Kidney glomerular epithelial cell (primary cell): ENCODE data around the gene CIAO3.

Experiments
- DNase-seq: peaks from one replicate; lab custom pipeline; 2025; lab: John Stamatoyannopoulos, UW

Gene CIAO3

DNA sequence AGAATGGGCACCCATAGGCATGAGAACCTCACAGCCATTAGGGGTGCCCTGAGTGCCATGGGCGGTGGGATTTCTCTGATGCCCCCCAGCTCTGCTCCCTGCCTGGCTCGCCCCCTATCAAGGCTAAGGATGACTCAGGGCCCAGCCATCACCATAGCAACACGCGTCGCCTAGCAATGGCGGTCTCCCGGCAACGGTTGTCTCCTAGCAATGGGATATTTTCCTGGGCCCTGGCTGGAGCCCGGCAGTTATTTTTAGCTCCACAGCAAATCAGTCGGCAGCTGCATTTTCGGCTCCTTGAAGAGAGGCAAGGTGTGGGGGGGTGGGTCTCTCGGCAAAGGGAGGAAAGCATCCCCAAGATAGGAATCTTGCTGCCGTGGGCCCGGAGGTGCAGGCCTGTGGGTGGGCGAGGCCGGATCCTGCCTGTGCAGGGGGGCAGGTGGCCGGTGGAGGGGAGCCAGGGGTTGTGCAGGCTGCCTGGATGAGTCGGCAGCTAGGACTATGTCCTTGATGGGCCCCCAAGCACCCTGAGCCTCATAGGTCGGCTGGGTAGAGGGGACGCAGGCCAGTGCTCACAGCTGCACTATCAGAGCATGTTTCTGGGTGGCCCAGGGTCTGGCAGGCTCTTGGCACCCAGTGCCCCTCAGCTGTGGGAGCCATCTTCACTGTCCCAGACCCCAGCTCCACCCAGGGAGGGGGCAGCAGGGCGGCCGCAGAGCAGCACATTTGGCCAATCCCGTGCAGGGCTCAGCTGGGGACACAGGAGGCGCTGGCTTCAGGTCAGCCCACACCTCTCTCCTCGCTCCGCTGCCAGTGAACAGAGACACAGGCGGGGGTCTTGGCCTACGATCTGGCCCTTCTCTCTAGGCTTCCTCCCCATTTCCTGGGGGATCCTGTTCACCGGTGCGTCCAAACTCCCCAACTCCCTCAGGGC is 31.0 kb downstream of the CIAO3 start:
- DNase-seq, result peak; percentile 37

GRCh38 chr16:708959-709358 is 31.8 kb downstream of the CIAO3 start:
- no peak for DNase-seq

- no peak for DNase-seq
Observed at GRCh38 chr16:708019-708418, 32.8 kb downstream of the CIAO3 start.

DNA sequence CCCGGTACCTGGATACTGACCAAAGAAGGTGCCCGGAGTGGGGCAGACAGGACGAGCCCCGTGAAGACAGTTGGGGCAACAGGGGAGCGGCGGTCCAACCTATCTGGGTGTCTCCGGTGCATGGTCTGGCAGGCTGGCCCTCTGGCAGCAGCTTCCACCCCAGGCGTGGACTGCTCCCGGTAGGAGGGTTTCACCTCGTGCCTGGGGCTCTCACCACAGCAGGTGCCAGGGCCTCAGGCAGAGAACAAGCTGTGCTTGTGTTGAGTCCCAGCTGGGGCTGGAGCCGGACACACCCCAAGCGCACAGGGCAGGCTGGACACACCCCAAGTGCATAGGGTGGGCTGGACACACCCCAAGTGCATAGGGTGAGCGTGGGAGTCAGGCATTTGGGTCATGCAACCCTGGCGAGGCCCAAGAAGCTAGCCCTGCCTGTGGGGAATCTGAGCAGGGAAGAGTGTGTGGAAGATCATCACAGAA is 33.7 kb downstream of the CIAO3 start:
- no peak for DNase-seq

DNA sequence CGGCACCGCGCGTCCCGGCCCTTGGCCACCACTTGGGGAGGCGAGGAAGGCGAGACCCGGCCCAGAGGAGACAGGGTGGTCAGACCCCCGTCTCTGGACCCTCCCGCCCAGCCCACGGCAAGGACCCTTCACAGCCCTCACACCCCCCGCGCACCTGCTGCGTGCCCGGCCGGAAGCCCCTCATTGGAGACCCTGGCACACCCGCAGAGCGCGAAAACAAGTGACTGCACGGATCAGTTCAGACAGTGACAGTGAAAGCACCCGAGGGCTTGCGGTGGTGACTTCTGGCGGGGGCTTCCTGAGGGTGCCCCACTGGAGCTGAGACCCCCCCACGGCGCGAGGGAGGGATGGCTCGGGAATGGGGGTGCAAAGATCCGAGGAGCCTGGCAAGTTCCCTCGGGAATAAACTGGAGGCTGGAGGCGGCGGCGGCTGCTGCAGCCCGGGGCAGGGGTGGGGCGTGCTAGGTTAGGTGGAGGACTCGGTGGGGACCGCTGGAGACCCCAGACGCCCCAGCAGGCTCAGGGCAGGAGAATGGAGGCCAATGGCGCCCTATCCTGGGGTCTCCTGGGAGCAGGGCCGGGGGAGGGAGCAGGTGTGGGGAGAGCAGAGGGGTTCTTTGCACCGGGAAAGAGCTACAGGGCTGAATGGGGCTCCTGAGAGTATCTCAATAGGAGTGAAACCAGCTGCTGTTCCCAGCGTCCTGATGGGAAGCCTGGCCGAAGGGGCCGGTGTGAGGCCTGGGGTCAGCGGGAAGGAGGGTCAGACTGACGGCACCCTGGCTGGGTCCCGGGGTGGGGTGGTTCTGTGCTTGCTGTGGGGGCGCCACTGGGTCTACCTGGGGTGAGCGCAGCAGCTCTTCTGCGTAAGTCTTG is 34.4 kb downstream of the CIAO3 start:
- DNase-seq, result no peak

DNA sequence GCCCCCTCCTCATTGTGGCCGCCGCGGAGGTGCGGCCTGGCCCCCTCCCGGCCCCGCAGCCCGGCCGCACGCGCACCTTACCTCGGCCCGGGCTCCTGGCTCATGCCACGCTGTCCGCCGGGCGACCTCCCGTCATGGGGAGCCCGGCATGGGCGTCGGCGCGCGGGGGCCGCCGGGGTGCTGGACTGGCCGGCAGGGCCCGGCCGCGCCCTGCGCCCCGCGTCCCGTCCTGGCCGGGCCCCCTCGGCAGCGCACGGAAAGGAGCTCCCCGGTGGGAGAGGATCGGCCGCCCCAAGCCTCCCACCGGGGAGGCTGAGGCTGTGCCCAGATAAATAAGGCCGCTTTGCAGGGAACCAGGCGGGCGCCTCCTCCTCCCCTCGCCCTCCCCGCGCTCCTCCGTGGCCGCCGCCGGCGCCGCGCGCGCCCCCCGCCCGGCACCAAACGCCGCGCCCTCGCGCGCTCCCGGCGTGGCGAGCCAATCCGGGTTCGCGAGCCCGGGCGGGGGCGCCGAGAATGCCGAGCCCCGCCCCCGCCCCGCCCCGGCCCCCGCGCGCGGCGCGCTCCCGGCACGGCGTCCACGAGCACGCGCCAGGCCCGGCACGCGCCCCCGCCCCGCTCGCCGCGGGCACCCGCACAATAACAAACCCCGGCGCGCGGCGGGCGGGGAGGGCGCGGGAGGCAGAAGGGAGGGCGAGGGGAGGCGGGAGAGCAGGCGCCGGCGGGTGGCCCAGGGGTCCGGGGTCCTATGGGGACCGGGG is 35.2 kb downstream of the CIAO3 start, which contains the start of gene FBXL16:
Gene FBXL16 (minus strand): TSS at position 371 of the 758 bp plus-strand sequence. CDS start 8,396 bp downstream, outside the sequence.
- DNase-seq, result no peak

DNA sequence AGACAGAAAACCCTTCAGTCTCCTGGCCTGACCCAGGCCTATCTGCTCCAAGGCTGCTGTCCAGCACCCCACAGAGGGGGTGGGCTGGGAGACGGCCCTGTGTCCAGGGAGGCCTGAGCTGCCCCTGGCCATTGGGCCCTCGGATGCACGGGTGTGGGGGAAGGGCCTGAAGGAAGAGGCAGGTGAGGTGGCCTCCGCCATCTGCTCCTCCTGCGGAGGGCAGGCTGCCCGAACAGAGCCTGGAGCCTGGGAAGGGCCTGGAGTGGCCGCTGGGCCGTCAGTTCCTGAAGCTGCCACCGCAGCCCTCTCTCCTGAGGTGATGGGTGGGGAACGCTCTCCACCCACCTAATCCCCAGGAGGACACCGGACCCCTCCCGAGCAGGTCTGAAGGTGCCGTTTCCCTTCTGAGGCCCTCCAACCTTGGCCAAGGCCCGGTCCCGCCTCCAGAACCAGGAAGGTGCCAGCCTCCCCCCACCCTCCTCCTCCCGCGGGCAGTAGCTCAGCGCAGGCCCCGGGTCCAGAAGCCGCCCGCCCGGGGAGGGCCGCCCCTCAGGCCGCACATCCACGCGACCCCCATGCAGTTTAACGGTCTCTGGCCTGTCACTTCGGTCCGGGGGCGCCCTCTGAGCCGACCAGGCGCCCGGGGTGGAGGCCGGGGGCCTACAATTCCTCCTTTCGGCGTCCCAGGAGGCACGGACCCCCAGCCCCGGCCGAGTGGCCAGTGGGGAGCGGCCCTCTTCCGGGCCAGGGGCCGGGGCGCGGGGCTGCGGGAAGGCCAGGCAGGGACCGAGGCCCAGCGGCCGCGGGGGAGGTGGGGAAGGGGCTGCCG is 36.0 kb downstream of the CIAO3 start:
- DNase-seq, result no peak

- no peak for DNase-seq
Observed at GRCh38 chr16:704047-704446, 36.8 kb downstream of the CIAO3 start.

GRCh38 chr16:703406-703805 is 37.4 kb downstream of the CIAO3 start:
- DNase-seq, result no peak

DNA sequence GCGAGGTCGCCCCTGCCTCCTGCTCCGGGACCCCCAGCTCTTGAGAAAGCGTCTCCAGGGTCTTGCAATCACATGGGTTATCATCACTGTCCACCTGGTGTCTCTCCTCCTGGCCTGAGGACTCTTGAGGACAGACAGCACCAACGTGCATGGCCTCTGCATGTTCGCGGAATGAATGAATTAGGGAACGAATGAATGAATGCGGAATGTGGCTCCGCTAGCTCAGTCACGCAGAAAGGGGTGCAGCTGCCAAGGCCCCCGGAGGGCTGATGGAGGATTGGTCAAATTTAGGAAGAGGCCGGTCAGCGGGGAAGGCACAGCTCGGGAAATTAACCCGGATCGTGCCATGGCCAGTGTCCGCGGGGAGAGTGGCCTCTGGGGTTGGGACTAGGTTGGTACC is 38.5 kb downstream of the CIAO3 start:
- DNase-seq, result no peak

GRCh38 chr16:700684-701584 is 39.9 kb downstream of the CIAO3 start:
- DNase-seq, result no peak

GRCh38 chr16:698911-699671 is 41.7 kb downstream of the CIAO3 start:
- DNase-seq, result no peak

GRCh38 chr16:695355-696089 is 45.3 kb downstream of the CIAO3 start:
- DNase-seq, result no peak

GRCh38 chr16:694863-695354 is 45.9 kb downstream of the CIAO3 start:
- no peak for DNase-seq

GRCh38 chr16:694187-694862 is 46.5 kb downstream of the CIAO3 start:
- DNase-seq, result no peak

- no peak for DNase-seq
Observed at GRCh38 chr16:693766-694165, 47.0 kb downstream of the CIAO3 start.

- DNase-seq, result no peak
Observed at GRCh38 chr16:693364-693763, 47.4 kb downstream of the CIAO3 start.
